Stimulated activated CD4-positive, alpha-beta T cell treated with anti-CD3 and anti-CD28 coated beads, Interleukin-4, amount 100 ng/mL, for 1 hour (primary cell): ENCODE measurements around the gene ANKRD40.
"Not testable (repeated sequence)": the region's sequence is repeated elsewhere in the genome, so short reads cannot be mapped to it uniquely, and the experiment has no call there.

Experiments
- DNase-seq: peaks from one replicate; pipeline ENCODE4 v3.0.0-alpha.2; 2020

The ANKRD40 gene

GRCh38 chr17:50707289-50708049 lies at the start of gene ANKRD40:
Gene ANKRD40, minus strand, starts transcription at chr17:50707914. Its CDS starts 260 bp downstream, at chr17:50707654.
- DNase-seq, result peak; percentile 87

- no peak for DNase-seq
Measured at GRCh38 chr17:50754521-50754920, 46.8 kb upstream of the ANKRD40 start.

GRCh38 chr17:50749245-50749644 lies 41.5 kb upstream of the ANKRD40 start:
- no peak for DNase-seq

DNA sequence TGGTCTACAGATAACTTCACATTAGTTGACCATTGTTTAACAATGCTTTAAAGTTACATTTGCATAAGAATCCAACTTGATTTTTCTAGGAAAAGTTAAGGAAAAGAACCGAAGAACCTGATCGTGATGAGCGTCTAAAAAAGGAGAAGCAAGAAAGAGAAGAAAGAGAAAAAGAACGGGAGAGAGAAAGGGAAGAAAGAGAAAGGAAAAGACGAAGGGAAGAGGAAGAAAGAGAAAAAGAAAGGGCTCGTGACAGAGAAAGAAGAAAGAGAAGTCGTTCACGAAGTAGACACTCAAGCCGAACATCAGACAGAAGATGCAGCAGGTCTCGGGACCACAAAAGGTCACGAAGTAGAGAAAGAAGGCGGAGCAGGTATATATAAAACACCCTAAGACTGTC lies 37.9 kb upstream of the ANKRD40 start:
- no peak for DNase-seq

DNA sequence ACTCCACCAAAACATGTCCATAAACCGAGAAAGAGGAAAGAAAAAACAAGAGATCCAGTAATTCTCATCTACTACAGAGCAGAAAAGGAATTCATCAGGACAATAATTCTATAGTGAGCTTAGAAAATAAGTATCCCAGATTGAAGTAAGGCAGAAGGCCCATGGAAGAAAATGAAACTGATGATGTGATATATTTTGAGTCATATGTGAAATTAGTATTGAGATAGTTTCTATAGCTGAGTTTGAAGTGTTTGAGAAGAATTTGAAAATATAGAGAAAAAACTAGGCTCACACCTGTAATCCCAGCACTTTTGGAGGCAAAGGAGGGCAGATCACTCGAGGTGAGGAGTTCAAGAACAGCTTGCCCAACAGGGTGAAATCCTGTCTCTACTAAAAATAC lies 31.4 kb upstream of the ANKRD40 start:
- no peak for DNase-seq

DNA sequence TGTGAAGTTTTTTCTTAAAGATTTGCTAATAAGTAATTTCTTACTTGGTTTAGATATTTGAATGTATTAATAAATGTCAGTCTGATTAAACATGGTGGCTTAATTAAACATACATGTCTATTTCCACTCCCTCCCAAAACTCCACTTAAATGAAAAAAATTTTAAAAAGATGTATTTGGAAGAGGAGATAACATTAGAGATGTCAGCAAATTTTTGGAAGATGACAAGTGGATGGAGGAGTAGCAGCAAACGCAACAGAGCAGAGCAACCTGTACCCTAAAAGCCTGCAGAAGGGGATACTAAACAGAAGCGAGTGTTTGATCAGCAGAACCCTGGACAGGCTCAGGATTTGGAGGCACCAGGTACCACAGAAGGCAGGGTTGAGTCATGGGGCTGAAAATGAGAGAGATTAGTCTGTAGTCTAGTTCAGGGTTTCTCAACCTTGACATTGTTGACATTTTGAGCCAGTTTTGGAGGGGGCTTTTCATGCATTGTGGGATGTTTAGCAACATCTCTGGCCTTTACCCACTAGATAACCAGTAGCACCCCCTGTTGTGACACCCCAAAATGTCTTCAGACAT lies 29.5 kb upstream of the ANKRD40 start:
- DNase-seq, result no peak

GRCh38 chr17:50735287-50735686 lies 27.6 kb upstream of the ANKRD40 start:
- DNase-seq, result no peak

DNA sequence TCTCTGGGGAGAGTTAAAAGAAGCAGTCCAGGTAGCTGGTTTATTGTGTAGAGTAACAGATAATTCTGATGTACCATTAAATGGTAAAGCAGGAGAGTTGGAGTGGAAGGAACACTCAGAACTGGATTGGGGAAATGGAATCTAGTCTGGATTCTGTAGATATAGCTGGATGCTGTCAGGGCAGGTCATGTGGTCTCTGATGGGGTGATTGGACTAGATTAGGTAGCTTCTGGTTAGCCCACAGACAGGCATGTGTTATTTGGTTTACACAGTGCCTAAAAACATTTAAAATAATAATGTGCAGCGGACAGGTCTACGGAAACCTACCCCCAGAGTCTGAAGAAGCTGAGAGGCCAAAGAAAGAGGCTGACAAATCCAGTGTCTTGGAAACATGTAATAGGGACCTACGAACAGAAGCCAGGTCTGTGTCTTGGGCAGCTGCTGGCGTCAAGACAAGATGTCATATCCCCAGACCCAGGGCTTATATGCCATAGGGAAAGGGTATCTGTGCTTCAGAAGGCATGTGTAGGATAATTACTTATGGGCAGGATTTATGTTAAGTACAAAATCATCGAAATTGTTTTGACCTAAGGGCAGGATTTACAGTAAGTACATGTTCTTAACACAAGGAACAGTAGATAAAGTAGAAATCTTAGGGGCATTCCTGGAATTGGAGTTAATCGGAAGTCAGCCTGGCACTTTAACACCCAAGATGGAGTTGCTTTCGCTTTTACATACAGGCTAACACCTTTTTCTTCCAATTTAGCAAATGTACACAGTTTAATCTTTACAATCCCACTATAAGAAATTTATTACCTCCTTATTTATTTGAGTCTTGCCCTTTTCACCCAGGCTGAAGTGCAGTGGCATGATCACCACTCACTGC lies 24.1 kb upstream of the ANKRD40 start:
- no peak for DNase-seq

DNA sequence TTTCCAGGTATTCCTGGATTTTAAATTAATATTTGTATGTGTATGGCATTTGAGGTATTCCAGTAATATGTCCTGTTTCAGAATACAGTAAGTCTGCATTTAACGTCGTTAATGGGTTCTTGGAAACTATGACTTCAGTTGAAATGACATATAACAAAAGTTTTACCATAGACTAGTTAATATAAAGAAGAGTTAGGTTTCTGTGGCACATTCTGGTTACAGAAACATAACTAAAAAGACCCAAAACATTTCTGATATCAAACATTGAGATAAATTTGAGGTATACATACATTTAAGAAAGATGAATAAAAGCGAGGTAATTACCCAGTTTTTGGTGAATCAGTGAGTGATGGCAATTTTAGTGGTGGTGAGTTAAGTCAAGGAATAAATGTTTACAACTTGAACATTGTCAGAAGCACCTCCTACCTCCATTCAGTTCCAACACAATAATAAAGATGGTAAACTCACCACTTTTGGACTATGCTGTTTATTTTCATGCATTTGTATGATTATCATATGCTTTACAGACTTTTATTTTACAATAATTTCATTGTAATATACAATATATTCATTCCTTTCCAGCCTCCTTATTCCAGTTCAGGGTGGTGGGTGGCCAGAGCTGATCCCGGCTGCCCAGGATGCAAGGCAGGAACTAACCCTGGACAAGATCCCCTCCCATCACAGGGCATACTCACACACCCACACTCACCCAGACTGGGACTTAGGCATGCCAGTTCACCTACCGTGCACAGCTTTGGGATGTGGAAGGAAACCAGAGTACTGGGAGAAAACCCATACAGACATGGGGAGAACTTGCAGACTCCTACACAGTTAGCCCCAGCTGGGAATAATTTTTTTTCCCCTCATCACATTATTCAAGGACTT lies 21.4 kb upstream of the ANKRD40 start:
- DNase-seq, result no peak

DNA sequence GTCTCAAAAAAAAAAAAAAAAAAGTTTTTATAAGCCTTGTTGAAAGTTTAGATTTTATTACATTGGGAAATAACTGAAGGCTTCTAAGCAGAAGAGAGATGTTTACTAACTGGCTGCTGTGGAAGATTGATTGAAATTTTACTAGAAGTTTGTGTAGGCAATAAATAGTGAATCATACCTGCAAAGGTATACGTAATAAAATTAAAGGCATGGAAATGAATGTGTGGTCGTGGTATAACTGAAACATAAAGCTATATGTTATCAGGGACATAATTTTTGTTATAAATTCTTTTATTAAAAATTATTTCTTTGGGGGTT lies 20.4 kb upstream of the ANKRD40 start:
- no peak for DNase-seq

GRCh38 chr17:50725769-50726655 lies 18.3 kb upstream of the ANKRD40 start:
- no peak for DNase-seq

DNA sequence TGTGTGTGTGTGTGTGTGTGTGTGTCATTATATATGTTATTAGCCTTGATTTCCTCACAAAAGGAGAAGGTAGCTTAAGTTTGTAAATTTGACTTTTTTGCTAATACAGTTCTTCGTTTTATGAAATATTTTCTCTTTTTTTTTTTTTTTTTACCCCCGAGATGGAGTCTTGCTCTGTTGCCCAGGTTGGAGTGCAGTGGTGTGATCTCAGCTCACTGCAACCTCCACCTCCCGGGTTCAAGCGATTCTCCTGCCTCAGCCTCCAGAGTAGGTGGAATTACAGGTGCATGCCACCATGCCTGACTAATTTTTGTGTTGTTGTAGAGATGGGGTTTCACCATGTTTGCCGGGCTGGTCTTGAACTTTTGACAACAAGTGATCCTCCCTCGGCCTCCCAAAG lies 16.9 kb upstream of the ANKRD40 start:
- DNase-seq, result not testable (repeated sequence)

DNA sequence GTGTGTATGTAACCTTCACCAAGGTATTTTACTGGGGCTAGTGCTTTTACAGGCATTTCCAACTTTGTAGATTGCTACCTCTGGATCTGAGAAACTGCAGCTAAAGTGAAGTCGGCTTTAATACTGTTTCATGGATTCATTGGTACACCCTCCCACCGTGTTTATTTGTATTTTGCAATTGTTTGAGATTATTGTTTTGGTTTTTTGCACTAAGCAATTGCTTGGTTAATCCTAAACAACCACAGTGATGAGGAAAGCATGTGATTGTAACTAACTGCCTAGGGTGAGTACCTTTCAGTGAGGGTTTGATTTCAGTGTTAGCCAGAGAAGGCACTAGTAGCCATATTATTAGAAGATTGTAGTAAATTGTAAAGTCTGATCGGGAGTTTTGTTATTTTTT lies 15.0 kb upstream of the ANKRD40 start:
- DNase-seq, result no peak

- no peak for DNase-seq
Measured at GRCh38 chr17:50721194-50722010, 13.7 kb upstream of the ANKRD40 start.

DNA sequence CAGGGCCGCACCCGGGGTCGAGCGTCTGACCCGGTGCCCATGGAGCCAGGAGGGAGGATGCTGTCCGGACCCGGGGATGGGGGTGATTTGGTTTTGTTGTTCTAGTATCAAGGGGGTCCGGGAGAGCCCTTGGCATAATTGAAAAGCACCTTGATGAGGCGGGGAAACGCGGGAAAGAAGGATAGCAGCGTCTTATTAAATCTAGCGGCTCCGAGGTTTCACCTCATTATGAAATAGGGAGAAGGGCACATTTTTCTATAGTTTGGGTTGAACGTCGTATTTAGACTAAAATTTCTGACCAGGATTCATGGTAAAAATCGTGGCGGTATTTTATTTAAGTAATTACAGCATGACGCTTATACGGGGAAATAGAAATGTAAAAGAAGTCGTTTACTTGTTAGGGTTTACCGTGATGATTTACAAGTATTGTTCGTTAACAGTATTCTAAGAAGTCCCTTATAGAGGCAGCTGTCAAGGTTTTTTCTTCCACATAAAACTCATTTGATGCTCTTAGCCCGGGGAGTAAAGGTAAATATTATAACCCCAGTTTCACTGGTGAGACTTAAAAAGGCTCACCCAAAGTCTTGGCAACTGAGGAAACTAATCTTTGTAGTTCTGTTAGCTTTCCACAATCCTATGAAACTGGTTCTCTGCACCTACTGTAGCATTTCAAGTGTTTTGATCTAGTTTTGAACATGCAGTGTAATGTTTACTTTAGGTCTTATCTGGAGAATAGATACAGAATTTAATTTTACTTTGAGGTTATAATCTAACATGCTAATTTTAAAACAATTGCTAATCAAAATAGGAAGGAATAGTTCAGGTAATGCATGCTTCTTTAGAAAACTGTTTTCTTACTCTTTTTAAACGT lies 12.4 kb upstream of the ANKRD40 start:
- DNase-seq, result no peak

DNA sequence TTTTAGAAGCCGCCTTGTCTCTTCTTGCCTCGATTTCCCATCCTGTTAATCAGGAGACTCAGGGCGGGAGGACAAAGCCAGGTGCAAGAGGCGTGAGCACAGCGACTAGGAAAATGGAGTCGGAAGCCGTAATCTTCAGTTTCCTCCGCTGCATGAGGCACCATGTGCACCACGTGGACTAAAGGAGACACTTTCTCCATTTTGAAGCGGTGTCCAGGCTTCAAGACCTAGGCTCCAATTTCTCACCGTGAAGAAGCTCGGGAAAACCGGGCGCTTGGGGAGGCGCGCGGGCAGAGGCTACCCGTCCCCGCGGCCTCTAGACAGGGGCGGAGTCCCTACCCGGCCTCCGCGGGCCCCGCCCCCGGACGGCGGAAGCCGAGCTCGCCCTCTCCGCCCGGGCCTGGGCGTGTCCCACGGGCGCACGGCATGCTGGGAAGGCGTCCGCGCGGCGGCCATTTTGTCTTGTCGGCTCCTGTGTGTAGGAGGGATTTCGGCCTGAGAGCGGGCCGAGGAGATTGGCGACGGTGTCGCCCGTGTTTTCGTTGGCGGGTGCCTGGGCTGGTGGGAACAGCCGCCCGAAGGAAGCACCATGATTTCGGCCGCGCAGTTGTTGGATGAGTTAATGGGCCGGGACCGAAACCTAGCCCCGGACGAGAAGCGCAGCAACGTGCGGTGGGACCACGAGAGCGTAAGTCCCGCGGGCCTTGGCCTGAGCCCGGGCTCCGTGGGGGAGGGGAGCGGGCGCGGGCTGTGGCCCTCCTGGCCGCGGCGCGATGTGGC lies 11.6 kb upstream of the ANKRD40 start, which contains the start of gene LUC7L3:
Gene LUC7L3, plus strand, starts transcription at position 460 of the 780 bp plus-strand sequence. Its CDS starts 130 bp downstream, at position 590.
- DNase-seq, result peak; percentile 93

GRCh38 chr17:50715471-50715870 lies 7.8 kb upstream of the ANKRD40 start:
- DNase-seq, result no peak

GRCh38 chr17:50712641-50713040 lies 4.9 kb upstream of the ANKRD40 start:
- DNase-seq, result no peak

DNA sequence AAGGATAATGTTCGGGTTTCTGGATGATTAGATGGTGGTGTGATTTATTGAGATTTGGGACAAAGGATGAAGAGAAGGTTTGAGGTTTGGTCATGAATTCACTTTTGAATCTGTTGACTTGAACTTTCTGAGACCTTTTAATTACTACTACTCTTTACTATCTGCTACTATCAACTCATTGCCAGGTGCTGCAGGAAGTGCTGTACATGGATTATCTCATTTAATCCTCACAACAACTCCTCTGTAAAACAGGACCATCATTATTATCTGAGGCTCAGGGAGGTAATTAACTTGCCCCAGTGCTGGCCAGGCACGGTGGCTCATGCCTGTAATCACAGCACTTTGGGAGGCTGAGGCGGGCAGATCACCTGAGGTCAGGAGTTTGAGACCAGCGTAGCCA lies 2.9 kb upstream of the ANKRD40 start:
- no peak for DNase-seq
